PC-9 (cell line): ENCODE data around the gene UGT1A5. TPM values are rescaled to one million over a fixed set of nuclear protein-coding genes. Genes with fewer than 3 reads are reported as not detected.

Experiments
- BruUV-seq: library from RNA; stranded (reverse); fragments of 400-500 nt; replicated peaks from 2 replicates; lab custom pipeline; 2021; lab: Mats Ljungman, UMichigan
- CTCF ChIA-PET: fragments of 300-600 bp; sonication (Branson Sonifier 250); formaldehyde crosslinking; loops from one replicate; lab custom pipeline; 2022; ENCODE audit warnings: antibody characterized with exemption; lab: Charles Lee
- POLR2A ChIA-PET: fragments of 300-600 bp; sonication (Branson Sonifier 250); formaldehyde crosslinking; loops from one replicate; lab custom pipeline; 2022; ENCODE audit warnings: antibody characterized with exemption; ENCODE audit not compliant: unreplicated experiment; lab: Charles Lee
- DNase-seq, 2 experiments: peaks; one replicate each; pipeline versions ENCODE4 v3.0.0 to v3.0.0-alpha.2; 2015 to 2022; ENCODE audit warnings: mixed read lengths in 1 of 2
- H2AFZ ChIP-seq: fragments of 200-600 bp; sonication (generic); 2 replicates; pipeline ENCODE4 v1.8.1; 2017; ENCODE audit warnings: antibody characterized with exemption
- H3F3A ChIP-seq: fragments of 200-600 bp; sonication (generic); 2 replicates; pipeline ENCODE4 v1.8.1; 2017; ENCODE audit warnings: antibody characterized with exemption, mild to moderate bottlenecking, low read depth; ENCODE audit not compliant: insufficient read depth
- H3K27ac ChIP-seq: fragments of 200-600 bp; sonication (generic); 2 replicates; pipeline ENCODE4 v1.6.1; 2016; ENCODE audit warnings: mixed run types
- H3K27me3 ChIP-seq: fragments of 200-600 bp; sonication (generic); 2 replicates; pipeline ENCODE4 v1.6.1; 2016; ENCODE audit warnings: low read depth, mixed run types; ENCODE audit not compliant: insufficient read depth
- H3K36me3 ChIP-seq: fragments of 200-600 bp; sonication (generic); 2 replicates; pipeline ENCODE4 v1.6.1; 2016; ENCODE audit warnings: low read depth, mixed run types
- H3K4me1 ChIP-seq: fragments of 200-600 bp; sonication (generic); replicated peaks from 2 replicates; pipeline ENCODE4 v1.6.1; 2016; ENCODE audit warnings: mixed run types; ENCODE audit not compliant: insufficient read depth
- H3K4me2 ChIP-seq: fragments of 200-600 bp; sonication (generic); 2 replicates; pipeline ENCODE4 v1.6.1; 2017; ENCODE audit warnings: mixed run types
- H3K4me3 ChIP-seq: fragments of 200-600 bp; sonication (generic); 2 replicates; pipeline ENCODE4 v1.6.1; 2016; ENCODE audit warnings: mixed run types
- H3K79me2 ChIP-seq: fragments of 200-600 bp; sonication (generic); 2 replicates; pipeline ENCODE4 v1.6.1; 2017; ENCODE audit warnings: low read depth, mixed run types
- H3K9me2 ChIP-seq: fragments of 200-600 bp; sonication (generic); 2 replicates; pipeline ENCODE4 v1.8.1; 2017; ENCODE audit warnings: mild to moderate bottlenecking; ENCODE audit not compliant: insufficient read depth
- H3K9me3 ChIP-seq: fragments of 200-600 bp; sonication (generic); 2 replicates; pipeline ENCODE4 v1.8.1; 2016; ENCODE audit warnings: low read depth; ENCODE audit not compliant: insufficient read depth
- H4K20me1 ChIP-seq: fragments of 200-600 bp; sonication (generic); 2 replicates; pipeline ENCODE4 v1.8.1; 2017; ENCODE audit not compliant: insufficient read depth
- CTCF ChIP-seq: fragments of 200-600 bp; sonication (generic); conservative IDR thresholded peaks from 2 replicates; pipeline ENCODE4 v1.6.1; 2017; ENCODE audit warnings: mixed run types, antibody characterized with exemption, mild to moderate bottlenecking, moderate library complexity
- EZH2 ChIP-seq: fragments of 200-600 bp; sonication (generic); IDR thresholded peaks from 2 replicates; pipeline ENCODE4 v1.8.0; 2017; ENCODE audit warnings: antibody characterized with exemption, low read depth
- intact Hi-C: fragments of 100-400 bp; cut with micrococcal nuclease; formaldehyde crosslinking; loops from one replicate; pipeline ENCODE4 v1.10.0; 2022; ENCODE audit not compliant: unreplicated experiment
- total RNA-seq: library from RNA; stranded (reverse); gene quantifications from 2 replicates; pipeline ENCODE4 v1.2.3, GENCODE V29; 2021

Gene UGT1A5
- total RNA-seq, 1 experiment from 2014 or later: 71.3 TPM

GRCh38 chr2:233768076-233768475, 55.4 kb downstream of the UGT1A5 start:
- Histone ChIP-seq H3K27me3 (no peaks in the 10 kb centered on the region), H3F3A (peaks cover 77% of the 10 kb centered on the region), H3K9me3 (no peaks in the 10 kb centered on the region), H3K4me2 (no peak overlapping the region), H3K79me2 (peaks cover 36% of the 10 kb centered on the region), H2AFZ (no peak overlapping the region), H3K4me1 (peaks cover 5% of the 10 kb centered on the region; the same call in 1 of the 2 replicates), H4K20me1 (peaks cover 51% of the 10 kb centered on the region), H3K36me3 (peaks cover 75% of the 10 kb centered on the region), H3K4me3 (no peak overlapping the region), H3K27ac (no peak overlapping the region), H3K9me2 (no peaks in the 10 kb centered on the region)
- ChIA-PET CTCF (no interaction called here), POLR2A (no interaction called here)
- TF ChIP-seq EZH2 (no peak), CTCF (no peak)
- DNase-seq: no peak
- intact Hi-C loops: no loop called here
- no TSS peak for BruUV-seq

GRCh38 chr2:233769260-233769659, 56.6 kb downstream of the UGT1A5 start:
- no peaks in the 10 kb centered on the region for H3K27me3 ChIP-seq
- CTCF ChIA-PET: no interaction called here
- no peak overlapping the region for H3K27ac ChIP-seq
- POLR2A ChIA-PET: no interaction called here
- TF ChIP-seq EZH2 (no peak), CTCF (no peak)
- H3K36me3 ChIP-seq: peaks cover 68% of the 10 kb centered on the region
- H3K4me2 ChIP-seq: no peak overlapping the region
- peaks cover 77% of the 10 kb centered on the region for H3F3A ChIP-seq
- H2AFZ ChIP-seq: no peak overlapping the region
- no peaks in the 10 kb centered on the region for H3K9me3 ChIP-seq
- H3K4me3 ChIP-seq: no peak overlapping the region
- DNase-seq: no peak
- no peaks in the 10 kb centered on the region for H3K4me1 ChIP-seq
- H3K9me2 ChIP-seq: no peaks in the 10 kb centered on the region
- H3K79me2 ChIP-seq: peaks cover 24% of the 10 kb centered on the region
- BruUV-seq: no TSS peak
- intact Hi-C loops: no loop called here
- peaks cover 39% of the 10 kb centered on the region for H4K20me1 ChIP-seq

GRCh38 chr2:233772153-233772552, 59.4 kb downstream of the UGT1A5 start:
- no peak for DNase-seq
- ChIA-PET CTCF (no interaction called here), POLR2A (no interaction called here)
- Histone ChIP-seq H3K4me2 (no peak overlapping the region), H2AFZ (no peak overlapping the region), H3K27ac (no peak overlapping the region), H3K27me3 (no peaks in the 10 kb centered on the region), H3F3A (peaks cover 82% of the 10 kb centered on the region), H3K4me3 (no peak overlapping the region), H4K20me1 (peaks cover 16% of the 10 kb centered on the region; the same call in 1 of the 2 replicates), H3K36me3 (peaks cover 51% of the 10 kb centered on the region), H3K79me2 (no peaks in the 10 kb centered on the region; the same call in 1 of the 2 replicates), H3K9me2 (no peaks in the 10 kb centered on the region), H3K4me1 (no peaks in the 10 kb centered on the region), H3K9me3 (no peaks in the 10 kb centered on the region; the same call in 1 of the 2 replicates)
- intact Hi-C loops: no loop called here
- no TSS peak for BruUV-seq
- TF ChIP-seq CTCF (no peak), EZH2 (no peak)
